ENCODE results near the gene TPSAB1. TPM values are rescaled to one million over a fixed set of nuclear protein-coding genes. Genes with fewer than 3 reads are reported as not detected.
"Not testable (repeated sequence)": the region's sequence is repeated elsewhere in the genome, so short reads cannot be mapped to it uniquely, and the experiment has no call there.

The TPSAB1 gene
- total RNA-seq, 4 donors from 2014 or later: 13.8 to 67.7 (median 28.5) TPM

DNA sequence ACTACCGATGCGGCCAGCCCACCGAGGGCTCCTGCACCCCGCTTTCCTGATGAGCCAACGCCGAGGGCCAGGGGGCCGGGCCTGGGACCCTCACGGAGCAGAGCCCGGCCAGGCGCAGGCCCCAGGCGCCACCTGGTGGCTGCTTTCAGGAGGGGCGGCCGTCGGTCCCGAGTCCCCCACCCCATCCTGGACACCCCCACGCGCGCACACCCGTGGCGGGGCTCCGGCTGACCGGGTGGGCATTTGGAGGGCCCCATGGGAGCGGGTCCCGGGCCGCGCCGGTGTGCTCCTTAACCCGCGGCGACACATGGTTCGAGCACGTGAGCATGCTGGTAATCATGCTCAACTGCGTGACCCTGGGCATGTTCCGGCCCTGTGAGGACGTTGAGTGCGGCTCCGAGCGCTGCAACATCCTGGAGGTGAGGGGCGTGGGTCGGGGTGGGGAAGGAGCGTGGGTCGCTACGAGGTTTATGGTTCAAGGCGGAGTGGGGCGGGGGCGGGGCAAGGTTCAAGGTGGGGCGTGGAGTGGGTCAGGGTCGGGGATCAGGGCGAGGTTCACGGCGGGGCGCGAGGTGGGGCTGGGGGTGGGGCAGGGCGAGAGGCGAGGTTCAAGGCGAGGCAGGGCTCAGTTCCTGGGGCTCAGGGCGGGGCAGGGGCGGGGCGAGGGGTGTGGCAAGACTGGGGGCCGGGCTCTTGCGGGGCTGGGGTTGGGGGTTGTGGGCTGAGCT lies 45.7 kb upstream of the TPSAB1 start:
- Histone ChIP-seq H3K27me3 (peaks cover 0 to 32% of the 10 kb centered on the region in 2 donors), H3K4me3 (no peak overlapping the region), H3K9me3 (no peaks in the 10 kb centered on the region), H3K4me1 (peaks cover 0 to 6% (median 0%) of the 10 kb centered on the region in 4 donors), H3K27ac (no peak overlapping the region), H3K36me3 (no peaks in the 10 kb centered on the region)
- DNase-seq (ENCODE audit: low spot score in 2 of 2): no peak
- 48 to 51% methylated on average over 40 to 44 of the region's 61 CpGs for WGBS, 2 donors
- TF ChIP-seq, protein P1, sequence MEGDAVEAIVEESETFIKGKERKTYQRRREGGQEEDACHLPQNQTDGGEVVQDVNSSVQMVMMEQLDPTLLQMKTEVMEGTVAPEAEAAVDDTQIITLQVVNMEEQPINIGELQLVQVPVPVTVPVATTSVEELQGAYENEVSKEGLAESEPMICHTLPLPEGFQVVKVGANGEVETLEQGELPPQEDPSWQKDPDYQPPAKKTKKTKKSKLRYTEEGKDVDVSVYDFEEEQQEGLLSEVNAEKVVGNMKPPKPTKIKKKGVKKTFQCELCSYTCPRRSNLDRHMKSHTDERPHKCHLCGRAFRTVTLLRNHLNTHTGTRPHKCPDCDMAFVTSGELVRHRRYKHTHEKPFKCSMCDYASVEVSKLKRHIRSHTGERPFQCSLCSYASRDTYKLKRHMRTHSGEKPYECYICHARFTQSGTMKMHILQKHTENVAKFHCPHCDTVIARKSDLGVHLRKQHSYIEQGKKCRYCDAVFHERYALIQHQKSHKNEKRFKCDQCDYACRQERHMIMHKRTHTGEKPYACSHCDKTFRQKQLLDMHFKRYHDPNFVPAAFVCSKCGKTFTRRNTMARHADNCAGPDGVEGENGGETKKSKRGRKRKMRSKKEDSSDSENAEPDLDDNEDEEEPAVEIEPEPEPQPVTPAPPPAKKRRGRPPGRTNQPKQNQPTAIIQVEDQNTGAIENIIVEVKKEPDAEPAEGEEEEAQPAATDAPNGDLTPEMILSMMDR (IDR thresholded peaks at IDR 0.05): peak; percentile 31 to 69 (median 53)
- no peak for TF ChIP-seq EP300 (IDR thresholded peaks at IDR 0.05)
- TF ChIP-seq POLR2A (IDR thresholded peaks at IDR 0.05): no peak

DNA sequence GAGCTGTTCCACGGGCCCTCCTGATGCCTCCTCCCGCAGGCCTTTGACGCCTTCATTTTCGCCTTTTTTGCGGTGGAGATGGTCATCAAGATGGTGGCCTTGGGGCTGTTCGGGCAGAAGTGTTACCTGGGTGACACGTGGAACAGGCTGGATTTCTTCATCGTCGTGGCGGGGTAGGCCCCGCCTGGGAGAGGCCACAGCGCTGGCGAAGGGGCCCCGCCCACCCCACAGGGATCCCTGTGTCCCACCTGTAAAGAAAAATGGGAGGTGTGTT lies 45.2 kb upstream of the TPSAB1 start:
- no peaks in the 10 kb centered on the region for H3K9me3 ChIP-seq
- H3K27me3 ChIP-seq: peaks cover 0 to 32% of the 10 kb centered on the region in 2 donors
- no peak for TF ChIP-seq POLR2A (IDR thresholded peaks at IDR 0.05)
- TF ChIP-seq, protein P1 (IDR thresholded peaks at IDR 0.05): no peak
- TF ChIP-seq EP300 (IDR thresholded peaks at IDR 0.05): no peak
- H3K4me3 ChIP-seq: no peak overlapping the region
- WGBS, 2 donors: 84% methylated on average over 10 to 14 of the region's 14 CpGs
- H3K27ac ChIP-seq: no peak overlapping the region
- H3K36me3 ChIP-seq: no peaks in the 10 kb centered on the region
- no peak for DNase-seq (ENCODE audit: low spot score in 2 of 2)
- peaks cover 0 to 6% (median 0%) of the 10 kb centered on the region in 4 donors for H3K4me1 ChIP-seq

DNA sequence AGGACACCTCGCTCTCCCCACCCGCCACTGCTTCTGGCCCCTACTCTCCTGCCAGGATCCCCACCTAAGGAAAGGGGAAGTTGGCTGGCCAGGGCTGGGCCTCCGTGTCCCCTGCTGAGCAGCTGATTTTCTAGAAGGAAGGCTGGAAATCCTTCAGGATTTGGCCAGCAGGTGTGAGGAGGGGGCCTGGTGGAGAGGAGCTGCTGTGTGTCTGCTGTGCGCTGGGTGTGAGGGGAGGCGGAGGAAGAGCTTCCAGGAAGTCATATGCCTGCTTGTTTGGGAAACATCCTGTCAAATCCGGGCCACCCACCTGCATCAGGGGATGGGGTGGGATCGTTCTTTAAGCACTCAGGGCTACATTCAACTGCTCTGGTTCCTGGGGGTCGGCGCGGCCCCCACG lies 44.0 kb upstream of the TPSAB1 start:
- TF ChIP-seq, protein P1 (IDR thresholded peaks at IDR 0.05): no peak
- TF ChIP-seq EP300 (IDR thresholded peaks at IDR 0.05): no peak
- no peak for TF ChIP-seq POLR2A (IDR thresholded peaks at IDR 0.05)
- DNase-seq (ENCODE audit: low spot score in 2 of 2): no peak
- H3K4me1 ChIP-seq: peaks cover 0 to 6% (median 0%) of the 10 kb centered on the region in 4 donors
- H3K27me3 ChIP-seq: peaks cover 0 to 32% of the 10 kb centered on the region in 2 donors
- WGBS, 2 donors: 75 to 82% methylated on average over 8 to 11 of the region's 11 CpGs
- H3K4me3 ChIP-seq: no peak overlapping the region
- no peak overlapping the region for H3K27ac ChIP-seq
- no peaks in the 10 kb centered on the region for H3K9me3 ChIP-seq
- H3K36me3 ChIP-seq: no peaks in the 10 kb centered on the region

DNA sequence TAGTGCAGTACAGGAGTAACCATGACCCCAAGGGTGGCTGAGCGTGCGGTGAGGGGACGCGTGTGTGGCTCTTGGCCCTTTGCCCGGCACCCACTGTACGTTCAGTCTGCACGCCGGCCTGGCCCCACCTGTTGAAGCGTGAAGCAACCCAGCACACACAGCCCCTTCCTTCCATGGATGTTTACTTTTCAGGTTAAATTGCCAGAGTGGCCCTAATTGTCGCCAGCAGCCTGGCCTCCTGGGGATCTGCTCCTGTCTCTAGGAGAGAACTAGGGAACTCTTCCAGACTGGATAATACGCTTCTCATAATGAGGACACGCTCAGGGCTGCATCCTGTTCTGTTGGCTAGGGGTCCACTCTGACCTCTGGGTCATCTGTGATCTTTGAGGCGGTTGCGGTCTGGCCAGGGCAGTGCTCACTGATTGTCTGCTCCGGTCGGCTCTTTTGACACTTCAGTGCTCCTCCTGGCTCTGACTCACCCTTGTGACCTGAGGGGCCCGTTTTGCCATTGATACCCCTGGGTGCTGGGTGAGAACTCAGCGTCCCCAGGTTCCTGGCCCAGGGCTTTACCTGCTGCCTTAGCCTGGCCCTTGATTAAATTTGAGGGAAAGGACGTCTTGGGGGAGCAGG lies 43.2 kb upstream of the TPSAB1 start:
- H3K27ac ChIP-seq: no peak overlapping the region
- H3K4me3 ChIP-seq: no peak overlapping the region
- H3K4me1 ChIP-seq: peaks cover 0 to 6% (median 0%) of the 10 kb centered on the region in 4 donors
- WGBS, 2 donors: 72 to 81% methylated on average over 19 of the region's 19 CpGs
- H3K36me3 ChIP-seq: no peaks in the 10 kb centered on the region
- TF ChIP-seq, protein P1 (IDR thresholded peaks at IDR 0.05): no peak
- no peak for TF ChIP-seq EP300 (IDR thresholded peaks at IDR 0.05)
- no peak for TF ChIP-seq POLR2A (IDR thresholded peaks at IDR 0.05)
- DNase-seq (ENCODE audit: low spot score in 2 of 2): no peak
- H3K9me3 ChIP-seq: no peaks in the 10 kb centered on the region
- H3K27me3 ChIP-seq: peaks cover 0 to 32% of the 10 kb centered on the region in 2 donors

DNA sequence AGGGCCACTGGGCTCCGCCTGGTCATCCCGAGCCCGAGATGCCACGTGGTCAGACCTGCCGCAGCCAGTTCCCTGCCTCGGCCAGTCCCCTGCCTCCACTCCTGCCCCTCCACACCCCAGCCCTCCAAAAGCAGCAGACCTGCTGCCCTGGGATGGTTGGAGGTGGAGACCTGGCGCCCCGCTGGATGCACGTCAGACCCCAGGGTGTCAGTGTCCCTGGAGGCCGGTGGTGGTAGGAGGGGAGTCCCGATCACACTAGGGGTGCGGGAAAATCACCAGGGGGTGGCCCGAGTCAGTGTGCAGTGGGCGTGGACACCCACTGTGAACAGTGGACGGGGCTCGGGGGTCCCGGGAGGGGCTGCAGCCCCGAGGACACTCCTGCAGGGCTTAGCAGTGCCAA lies 42.3 kb upstream of the TPSAB1 start:
- DNase-seq (ENCODE audit: low spot score in 2 of 2): no peak
- H3K27ac ChIP-seq: no peak overlapping the region
- peaks cover 0 to 6% (median 0%) of the 10 kb centered on the region in 4 donors for H3K4me1 ChIP-seq
- peaks cover 0 to 25% of the 10 kb centered on the region in 2 donors for H3K27me3 ChIP-seq
- no peaks in the 10 kb centered on the region for H3K36me3 ChIP-seq
- H3K9me3 ChIP-seq: no peaks in the 10 kb centered on the region
- no peak overlapping the region for H3K4me3 ChIP-seq
- WGBS, 2 donors: 84 to 88% methylated on average over 11 to 12 of the region's 18 CpGs
- TF ChIP-seq, protein P1 (IDR thresholded peaks at IDR 0.05): no peak
- TF ChIP-seq EP300 (IDR thresholded peaks at IDR 0.05): no peak
- no peak for TF ChIP-seq POLR2A (IDR thresholded peaks at IDR 0.05)

DNA sequence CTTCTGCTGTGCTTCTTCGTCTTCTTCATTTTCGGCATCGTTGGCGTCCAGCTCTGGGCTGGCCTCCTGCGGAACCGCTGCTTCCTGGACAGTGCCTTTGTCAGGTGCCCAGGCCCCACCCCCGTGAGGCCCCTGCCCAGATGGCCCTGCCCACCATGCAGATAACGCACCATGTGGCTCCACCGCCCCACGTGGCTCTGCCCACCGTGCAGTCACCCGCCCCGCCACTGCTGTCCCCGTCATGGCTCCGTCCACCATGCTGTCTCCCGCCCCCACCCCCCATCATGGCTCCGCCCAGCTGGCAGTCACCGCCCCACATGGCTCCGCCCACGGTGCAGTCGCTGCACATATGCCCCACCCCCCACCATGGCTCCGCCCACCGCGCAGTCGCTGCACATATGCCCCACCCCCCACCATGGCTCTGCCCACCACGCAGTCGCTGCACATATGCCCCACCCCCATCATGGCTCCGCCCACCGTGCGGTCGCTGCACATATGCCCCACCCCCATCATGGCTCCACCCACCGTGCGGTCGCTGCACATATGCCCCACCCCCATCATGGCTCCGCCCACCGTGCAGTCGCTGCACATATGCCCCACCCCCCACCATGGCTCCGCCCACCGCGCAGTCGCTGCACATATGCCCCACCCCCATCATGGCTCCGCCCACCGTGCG lies 41.7 kb upstream of the TPSAB1 start:
- WGBS, 2 donors: 92 to 93% methylated on average over 11 to 28 of the region's 44 CpGs
- H3K4me3 ChIP-seq; H3K27ac ChIP-seq; H3K9me3 ChIP-seq; DNase-seq (ENCODE audit: low spot score in 2 of 2); H3K36me3 ChIP-seq; H3K4me1 ChIP-seq: not testable (repeated sequence)
- H3K27me3 ChIP-seq: peaks cover 0 to 23% of the 10 kb centered on the region in 2 donors
